ENCODE measurements around the gene INHA. TPM values are rescaled to one million over a fixed set of nuclear protein-coding genes. Genes with fewer than 3 reads are reported as not detected.

The INHA gene
- total RNA-seq, 1 experiment from 2014 or later = not detected

GRCh38 chr2:219567791-219568361 is 4.2 kb upstream of the INHA start:
- ChIA-PET CTCF (no interaction called here), POLR2A (no interaction called here)

GRCh38 chr2:219569041-219569440 is 3.1 kb upstream of the INHA start:
- no peaks in the 10 kb centered on the region for H3K36me3 ChIP-seq (ENCODE audit: control insufficient read depth in 1 of 2, insufficient read depth in 2 of 2, low read length in 2 of 2)
- H3K4me1 ChIP-seq (ENCODE audit: control insufficient read depth in 1 of 2, insufficient read depth in 2 of 2, low read length in 2 of 2) = no peaks in the 10 kb centered on the region
- no peaks in the 10 kb centered on the region for H3K9me2 ChIP-seq (ENCODE audit: insufficient read depth)
- no peak overlapping the region for H3K27ac ChIP-seq (ENCODE audit: low read depth, low read length)
- no peak overlapping the region for H3K9ac ChIP-seq (ENCODE audit: low read length)
- H2AFZ ChIP-seq (ENCODE audit: low read depth, low read length, poor library complexity, severe bottlenecking) = no peak overlapping the region
- no peak for DNase-seq (ENCODE audit: low read depth, low spot score)
- ChIA-PET RAD21 (ENCODE audit: low non-redundant PET in 1 of 2, low total read pairs in 2 of 2, uncharacterized antibody in 2 of 2, unreplicated experiment in 2 of 2) (no interaction called here), POLR2A (no interaction called here), CTCF (no interaction called here)
- no peaks in the 10 kb centered on the region for H3K79me2 ChIP-seq (ENCODE audit: insufficient read depth, low read length)
- H3K27me3 ChIP-seq (ENCODE audit: insufficient read depth, low read length) = no peaks in the 10 kb centered on the region
- H3K9me3 ChIP-seq (ENCODE audit: control insufficient read depth in 1 of 2, insufficient read depth in 1 of 2, low read depth in 1 of 2, low read length in 2 of 2) = no peaks in the 10 kb centered on the region
- ATAC-seq = no peak
- no peaks in the 10 kb centered on the region for H4K20me1 ChIP-seq (ENCODE audit: insufficient read depth)
- intact Hi-C loops (cut with micrococcal nuclease) = no loop called here
- H3K4me2 ChIP-seq (ENCODE audit: low read length) = no peak overlapping the region
- no TSS peak for BruUV-seq (replicated peaks)
- no peak overlapping the region for H3K4me3 ChIP-seq (replicated peaks in 1 of 2; ENCODE audit: low read depth in 1 of 2, low read length in 2 of 2)
- no peak for TF ChIP-seq ELF1 (IDR thresholded peaks at IDR 0.05; ENCODE audit: borderline replicate concordance, low read depth)
- TF ChIP-seq, protein P1, sequence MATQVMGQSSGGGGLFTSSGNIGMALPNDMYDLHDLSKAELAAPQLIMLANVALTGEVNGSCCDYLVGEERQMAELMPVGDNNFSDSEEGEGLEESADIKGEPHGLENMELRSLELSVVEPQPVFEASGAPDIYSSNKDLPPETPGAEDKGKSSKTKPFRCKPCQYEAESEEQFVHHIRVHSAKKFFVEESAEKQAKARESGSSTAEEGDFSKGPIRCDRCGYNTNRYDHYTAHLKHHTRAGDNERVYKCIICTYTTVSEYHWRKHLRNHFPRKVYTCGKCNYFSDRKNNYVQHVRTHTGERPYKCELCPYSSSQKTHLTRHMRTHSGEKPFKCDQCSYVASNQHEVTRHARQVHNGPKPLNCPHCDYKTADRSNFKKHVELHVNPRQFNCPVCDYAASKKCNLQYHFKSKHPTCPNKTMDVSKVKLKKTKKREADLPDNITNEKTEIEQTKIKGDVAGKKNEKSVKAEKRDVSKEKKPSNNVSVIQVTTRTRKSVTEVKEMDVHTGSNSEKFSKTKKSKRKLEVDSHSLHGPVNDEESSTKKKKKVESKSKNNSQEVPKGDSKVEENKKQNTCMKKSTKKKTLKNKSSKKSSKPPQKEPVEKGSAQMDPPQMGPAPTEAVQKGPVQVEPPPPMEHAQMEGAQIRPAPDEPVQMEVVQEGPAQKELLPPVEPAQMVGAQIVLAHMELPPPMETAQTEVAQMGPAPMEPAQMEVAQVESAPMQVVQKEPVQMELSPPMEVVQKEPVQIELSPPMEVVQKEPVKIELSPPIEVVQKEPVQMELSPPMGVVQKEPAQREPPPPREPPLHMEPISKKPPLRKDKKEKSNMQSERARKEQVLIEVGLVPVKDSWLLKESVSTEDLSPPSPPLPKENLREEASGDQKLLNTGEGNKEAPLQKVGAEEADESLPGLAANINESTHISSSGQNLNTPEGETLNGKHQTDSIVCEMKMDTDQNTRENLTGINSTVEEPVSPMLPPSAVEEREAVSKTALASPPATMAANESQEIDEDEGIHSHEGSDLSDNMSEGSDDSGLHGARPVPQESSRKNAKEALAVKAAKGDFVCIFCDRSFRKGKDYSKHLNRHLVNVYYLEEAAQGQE (IDR thresholded peaks at IDR 0.05; ENCODE audit: low read depth) = no peak
- TF ChIP-seq, protein P2, sequence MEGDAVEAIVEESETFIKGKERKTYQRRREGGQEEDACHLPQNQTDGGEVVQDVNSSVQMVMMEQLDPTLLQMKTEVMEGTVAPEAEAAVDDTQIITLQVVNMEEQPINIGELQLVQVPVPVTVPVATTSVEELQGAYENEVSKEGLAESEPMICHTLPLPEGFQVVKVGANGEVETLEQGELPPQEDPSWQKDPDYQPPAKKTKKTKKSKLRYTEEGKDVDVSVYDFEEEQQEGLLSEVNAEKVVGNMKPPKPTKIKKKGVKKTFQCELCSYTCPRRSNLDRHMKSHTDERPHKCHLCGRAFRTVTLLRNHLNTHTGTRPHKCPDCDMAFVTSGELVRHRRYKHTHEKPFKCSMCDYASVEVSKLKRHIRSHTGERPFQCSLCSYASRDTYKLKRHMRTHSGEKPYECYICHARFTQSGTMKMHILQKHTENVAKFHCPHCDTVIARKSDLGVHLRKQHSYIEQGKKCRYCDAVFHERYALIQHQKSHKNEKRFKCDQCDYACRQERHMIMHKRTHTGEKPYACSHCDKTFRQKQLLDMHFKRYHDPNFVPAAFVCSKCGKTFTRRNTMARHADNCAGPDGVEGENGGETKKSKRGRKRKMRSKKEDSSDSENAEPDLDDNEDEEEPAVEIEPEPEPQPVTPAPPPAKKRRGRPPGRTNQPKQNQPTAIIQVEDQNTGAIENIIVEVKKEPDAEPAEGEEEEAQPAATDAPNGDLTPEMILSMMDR (IDR thresholded peaks at IDR 0.05 in 2 of 3, conservative IDR thresholded peaks at IDR 0.05 in 1 of 3; ENCODE audit: borderline replicate concordance in 1 of 3, insufficient read depth in 1 of 3, low read depth in 2 of 3, low read length in 2 of 3) = no peak
- TF ChIP-seq POLR2A (IDR thresholded peaks at IDR 0.05; ENCODE audit: borderline replicate concordance, extremely low read depth, insufficient read depth, insufficient read length) = no peak
- TF ChIP-seq MAX (IDR thresholded peaks at IDR 0.05) = no peak
- TF ChIP-seq SP1 (IDR thresholded peaks at IDR 0.05; ENCODE audit: low read depth) = no peak
- no peak for TF ChIP-seq YY1 (IDR thresholded peaks at IDR 0.05; ENCODE audit: extremely low read depth, insufficient replicate concordance, low read depth, low read length)
- no peak for TF ChIP-seq POLR2AphosphoS5 (IDR thresholded peaks at IDR 0.05; ENCODE audit: low read depth, low read length)

More at GRCh38 chr2:219567791-219568361, 4.2 kb upstream of the INHA start:
- Histone ChIP-seq H3K4me2 (ENCODE audit: low read length) (no peak overlapping the region), H3K79me2 (ENCODE audit: insufficient read depth, low read length) (no peaks in the 10 kb centered on the region), H2AFZ (ENCODE audit: low read depth, low read length, poor library complexity, severe bottlenecking) (no peak overlapping the region), H3K4me3 (replicated peaks in 1 of 2; ENCODE audit: low read depth in 1 of 2, low read length in 2 of 2) (no peak overlapping the region), H4K20me1 (ENCODE audit: insufficient read depth) (no peaks in the 10 kb centered on the region), H3K9ac (ENCODE audit: low read length) (no peak overlapping the region), H3K36me3 (ENCODE audit: control insufficient read depth in 1 of 2, insufficient read depth in 2 of 2, low read length in 2 of 2) (no peaks in the 10 kb centered on the region), H3K27me3 (ENCODE audit: insufficient read depth, low read length) (no peaks in the 10 kb centered on the region), H3K27ac (ENCODE audit: low read depth, low read length) (no peak overlapping the region), H3K9me2 (ENCODE audit: insufficient read depth) (no peaks in the 10 kb centered on the region), H3K9me3 (ENCODE audit: control insufficient read depth in 1 of 2, insufficient read depth in 1 of 2, low read depth in 1 of 2, low read length in 2 of 2) (no peaks in the 10 kb centered on the region), H3K4me1 (ENCODE audit: control insufficient read depth in 1 of 2, insufficient read depth in 2 of 2, low read length in 2 of 2) (no peaks in the 10 kb centered on the region)
- intact Hi-C loops (cut with micrococcal nuclease) = no loop called here
- TF ChIP-seq ATF3 (IDR thresholded peaks at IDR 0.05) = no peak
- no peak for TF ChIP-seq ZNF274 (IDR thresholded peaks at IDR 0.05; ENCODE audit: low read depth, low read length)
- TF ChIP-seq JUND (IDR thresholded peaks at IDR 0.05) = no peak
- no peak for TF ChIP-seq YY1 (IDR thresholded peaks at IDR 0.05; ENCODE audit: extremely low read depth, insufficient replicate concordance, low read depth, low read length)
- TF ChIP-seq EZH2phosphoT487 (IDR thresholded peaks at IDR 0.05; ENCODE audit: borderline replicate concordance) = no peak
- TF ChIP-seq ZFX (IDR thresholded peaks at IDR 0.05) = no peak
- no peak for TF ChIP-seq POLR2A (IDR thresholded peaks at IDR 0.05; ENCODE audit: borderline replicate concordance, extremely low read depth, insufficient read depth, insufficient read length)
- no peak for TF ChIP-seq EZH2 (IDR thresholded peaks at IDR 0.05)
- no peak for TF ChIP-seq MAX (IDR thresholded peaks at IDR 0.05)
- ATAC-seq (no peak), DNase-seq (ENCODE audit: low read depth, low spot score) (no peak)
- no TSS peak for BruUV-seq (replicated peaks)
- RAD21 ChIA-PET (ENCODE audit: low non-redundant PET in 1 of 2, low total read pairs in 2 of 2, uncharacterized antibody in 2 of 2, unreplicated experiment in 2 of 2) = no interaction called here

All from HCT116 (cell line).